OCI-LY7 (cell line): ENCODE measurements around the gene TEAD2. TPM values are rescaled to one million over a fixed set of nuclear protein-coding genes. Genes with fewer than 3 reads are reported as not detected.

Experiments
- BruUV-seq: library from RNA; stranded (reverse); fragments of 400-500 nt; replicated peaks from 2 replicates; lab custom pipeline; 2021; lab: Mats Ljungman, UMichigan
- CTCF ChIA-PET: fragments of 300-600 bp; sonication (Branson Sonifier 250); formaldehyde crosslinking; loops from one replicate; lab custom pipeline; 2022; ENCODE audit warnings: antibody characterized with exemption; ENCODE audit not compliant: unreplicated experiment; lab: Charles Lee
- POLR2A ChIA-PET: fragments of 300-600 bp; sonication (Branson Sonifier 250); formaldehyde crosslinking; loops from one replicate; lab custom pipeline; 2022; ENCODE audit warnings: antibody characterized with exemption; lab: Charles Lee
- DNase-seq: peaks from one replicate; pipeline ENCODE4 v3.0.0-alpha.2; 2015; ENCODE audit warnings: low spot score
- H2AFZ ChIP-seq: fragments of 200-600 bp; sonication (generic), shearing (Covaris generic); 2 replicates; pipeline ENCODE4 v1.6.1; 2014; ENCODE audit warnings: mild to moderate bottlenecking, antibody characterized with exemption, low read length, moderate library complexity
- H3K27ac ChIP-seq: fragments of 200-600 bp; sonication (generic); 2 replicates; pipeline ENCODE4 v1.5.1; 2014; ENCODE audit warnings: mixed run types, low read depth, mild to moderate bottlenecking, moderate library complexity, low read length, inconsistent platforms; ENCODE audit not compliant: poor library complexity, severe bottlenecking
- H3K36me3 ChIP-seq: fragments of 200-600 bp; sonication (generic); 2 replicates; pipeline ENCODE4 v1.6.1; 2014; ENCODE audit warnings: mild to moderate bottlenecking, antibody characterized with exemption, low read length, moderate library complexity, mixed read lengths; ENCODE audit not compliant: insufficient read depth
- H3K4me1 ChIP-seq: fragments of 200-600 bp; sonication (generic); 2 replicates; pipeline ENCODE4 v1.5.1; 2014; ENCODE audit warnings: mild to moderate bottlenecking, low read length; ENCODE audit not compliant: insufficient read depth, poor library complexity, severe bottlenecking
- H3K4me2 ChIP-seq: fragments of 200-600 bp; sonication (generic); 2 replicates; pipeline ENCODE4 v1.6.1; 2014; ENCODE audit warnings: mild to moderate bottlenecking, low read length
- H3K4me3 ChIP-seq: fragments of 200-600 bp; sonication (generic); 2 replicates; pipeline ENCODE4 v1.5.1; 2014; ENCODE audit warnings: mild to moderate bottlenecking, low read depth, low read length; ENCODE audit not compliant: poor library complexity, severe bottlenecking
- H3K79me2 ChIP-seq: fragments of 200-600 bp; sonication (generic); 2 replicates; pipeline ENCODE4 v1.6.1; 2016; ENCODE audit warnings: low read depth, mild to moderate bottlenecking, low read length, moderate library complexity, mixed read lengths; ENCODE audit not compliant: insufficient read depth
- H3K9me2 ChIP-seq: fragments of 200-600 bp; sonication (generic); 2 replicates; pipeline ENCODE4 v1.6.1; 2016; ENCODE audit warnings: mild to moderate bottlenecking, low read length, mixed read lengths; ENCODE audit not compliant: insufficient read depth
- H3K9me3 ChIP-seq: fragments of 200-600 bp; sonication (generic); 2 replicates; pipeline ENCODE4 v1.6.1; 2014; ENCODE audit warnings: mild to moderate bottlenecking, mixed run types, low read length, mixed read lengths
- H4K20me1 ChIP-seq: fragments of 200-600 bp; sonication (generic); 2 replicates; pipeline ENCODE4 v1.6.1; 2014; ENCODE audit warnings: mild to moderate bottlenecking, antibody characterized with exemption, low read length, moderate library complexity, mixed read lengths; ENCODE audit not compliant: insufficient read depth
- CTCF ChIP-seq: fragments of 200-600 bp; sonication (generic); conservative IDR thresholded peaks from 2 replicates; pipeline ENCODE4 v1.5.1; 2014; ENCODE audit warnings: mild to moderate bottlenecking, antibody characterized with exemption, low read length, moderate library complexity, mixed read lengths
- EZH2phosphoT487 ChIP-seq: fragments of 200-600 bp; sonication (generic); IDR thresholded peaks from 2 replicates; pipeline ENCODE4 v1.6.1; 2018; ENCODE audit warnings: low read depth, borderline replicate concordance, mild to moderate bottlenecking, mixed run types, antibody characterized with exemption, low read length, moderate library complexity, mixed read lengths
- intact Hi-C: fragments of 100-400 bp; cut with micrococcal nuclease; formaldehyde crosslinking; loops from one replicate; pipeline ENCODE4 v1.10.0; 2022; ENCODE audit not compliant: unreplicated experiment
- total RNA-seq, 2 experiments: library from RNA; depleted of rRNA in 1 of 2; stranded (reverse); fragments of >200 nt in 1 of 2; shearing (Covaris generic) in 1 of 2; gene quantifications; 2 replicates each; pipeline ENCODE4 v1.2.3, GENCODE V29; 2014 to 2022

TEAD2 gene
- total RNA-seq, 2 experiments from 2014 or later: 4.9 to 5.3 TPM

DNA sequence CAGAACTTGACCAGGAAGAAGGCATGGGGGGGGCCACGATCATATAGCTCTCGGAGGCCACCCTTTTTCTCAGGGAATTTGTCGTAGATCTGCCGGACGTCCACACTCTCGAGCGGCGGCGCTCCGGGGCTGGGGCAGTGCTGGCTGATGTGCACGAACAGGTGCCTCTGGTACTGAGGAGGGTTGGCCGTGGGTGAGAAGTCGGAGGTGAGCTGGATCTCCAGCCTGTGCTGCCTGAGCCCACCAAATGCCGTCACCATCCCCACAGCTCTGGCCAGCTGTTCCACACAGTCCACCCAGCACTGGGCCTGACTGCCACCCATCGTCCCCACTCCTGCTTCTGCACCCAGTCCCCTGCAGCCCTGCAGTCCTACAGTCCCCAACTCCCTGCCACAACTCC lies 15.0 kb downstream of the TEAD2 start:
- H3K79me2 ChIP-seq: no peaks in the 10 kb centered on the region
- no peak overlapping the region for H3K4me3 ChIP-seq
- no peak overlapping the region for H3K4me2 ChIP-seq
- TF ChIP-seq CTCF: no peak
- TF ChIP-seq EZH2phosphoT487: no peak
- H3K36me3 ChIP-seq: peaks cover 34% of the 10 kb centered on the region
- H3K9me3 ChIP-seq: peaks cover 8% of the 10 kb centered on the region; the same call in 1 of the 2 replicates
- POLR2A ChIA-PET: interaction anchor here (1.3 kb wide), 1 partner anchor 37 kb away, joined by 4 read pairs; no protein-coding TSS in a partner anchor
- no peak overlapping the region for H2AFZ ChIP-seq
- H3K4me1 ChIP-seq: peaks cover 20% of the 10 kb centered on the region
- DNase-seq: no peak
- no TSS peak for BruUV-seq
- intact Hi-C loops: no loop called here
- no peaks in the 10 kb centered on the region for H4K20me1 ChIP-seq
- no peaks in the 10 kb centered on the region for H3K9me2 ChIP-seq
- H3K27ac ChIP-seq: no peak overlapping the region
- CTCF ChIA-PET: no interaction called here

DNA sequence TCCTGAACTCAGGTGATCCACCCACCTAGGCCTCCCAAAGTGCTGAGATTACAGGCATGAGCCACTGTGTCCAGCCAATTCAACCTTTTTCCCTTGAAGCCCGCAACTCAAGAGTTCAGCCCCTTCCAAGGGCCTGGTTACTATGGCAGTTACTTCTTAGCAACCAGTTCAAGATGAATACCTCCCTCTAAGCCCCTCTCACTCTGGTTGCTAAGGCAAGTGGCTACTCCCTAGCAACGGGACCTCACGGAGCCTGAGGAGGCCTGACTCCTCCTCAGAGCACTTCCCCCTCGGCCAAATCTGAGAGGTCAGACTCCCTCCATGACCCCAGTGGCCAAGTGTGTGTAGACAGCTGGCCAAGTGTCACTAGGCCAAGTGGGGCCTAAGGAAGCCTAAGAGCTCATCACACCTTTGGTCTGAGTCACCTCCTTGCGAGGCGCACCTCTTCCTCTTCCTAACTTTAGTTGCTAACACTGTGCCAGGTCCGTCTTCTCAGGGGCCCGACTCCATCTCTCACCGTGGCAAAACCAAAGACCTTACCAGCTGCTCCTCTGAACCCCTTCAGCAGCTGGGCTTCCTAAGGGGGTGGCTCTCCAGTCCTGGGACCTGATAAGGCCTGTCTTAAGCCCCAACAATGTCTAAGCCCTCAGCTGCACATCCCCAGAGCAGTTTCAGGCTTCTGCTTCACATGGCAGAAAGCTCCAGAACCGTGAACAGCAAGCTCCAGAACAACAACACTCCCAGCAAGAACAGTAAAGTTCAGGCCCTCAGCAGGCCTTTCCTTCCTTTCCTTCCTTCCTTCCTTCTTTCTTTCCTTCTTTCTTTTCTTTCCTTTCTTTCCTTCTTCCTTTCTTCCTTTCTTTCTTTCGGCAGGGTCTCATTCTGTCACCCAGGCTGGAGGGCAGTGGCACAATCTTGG lies 17.5 kb downstream of the TEAD2 start:
- no peak overlapping the region for H3K4me2 ChIP-seq
- TF ChIP-seq CTCF (no peak), EZH2phosphoT487 (no peak)
- H3K27ac ChIP-seq: no peak overlapping the region
- ChIA-PET POLR2A (no interaction called here), CTCF (no interaction called here)
- intact Hi-C loops: no loop called here
- H3K4me3 ChIP-seq: no peak overlapping the region
- peaks cover 50% of the 10 kb centered on the region for H3K36me3 ChIP-seq
- peaks cover 5% of the 10 kb centered on the region; the same call in 1 of the 2 replicates for H3K9me3 ChIP-seq
- DNase-seq: no peak
- H3K4me1 ChIP-seq: peaks cover 40% of the 10 kb centered on the region
- H4K20me1 ChIP-seq: peaks cover 2% of the 10 kb centered on the region; the same call in 1 of the 2 replicates
- BruUV-seq: no TSS peak
- no peaks in the 10 kb centered on the region for H3K79me2 ChIP-seq
- H2AFZ ChIP-seq: no peak overlapping the region
- H3K9me2 ChIP-seq: no peaks in the 10 kb centered on the region

- no peaks in the 10 kb centered on the region for H3K9me3 ChIP-seq
- H3K4me2 ChIP-seq: no peak overlapping the region
- intact Hi-C loops: no loop called here
- ChIA-PET CTCF (no interaction called here), POLR2A (no interaction called here)
- H3K79me2 ChIP-seq: peaks cover under 1% of the 10 kb centered on the region; the same call in 1 of the 2 replicates
- H2AFZ ChIP-seq: no peak overlapping the region
- H3K4me3 ChIP-seq: no peak overlapping the region
- no peak for TF ChIP-seq EZH2phosphoT487
- TF ChIP-seq CTCF: no peak
- H4K20me1 ChIP-seq: peaks cover 10% of the 10 kb centered on the region; the same call in 1 of the 2 replicates
- H3K9me2 ChIP-seq: no peaks in the 10 kb centered on the region
- no peak overlapping the region for H3K27ac ChIP-seq
- BruUV-seq: no TSS peak
- H3K4me1 ChIP-seq: peaks cover 47% of the 10 kb centered on the region
- DNase-seq: no peak
- peaks cover 60% of the 10 kb centered on the region for H3K36me3 ChIP-seq
Measured at GRCh38 chr19:49343123-49343522, 19.1 kb downstream of the TEAD2 start.
